Measurements from ENCODE around the gene LDLRAP1. TPM values are rescaled to one million over a fixed set of nuclear protein-coding genes. Genes with fewer than 3 reads are reported as not detected.

Gene LDLRAP1
- total and polyA plus RNA-seq, 2 of the 4 experiments (the other 2 are of a cell fraction), result 4.5 to 14.4 TPM

- H3K4me1 ChIP-seq (ENCODE audit: control insufficient read depth, insufficient read depth, low read length), result no peaks in the 10 kb centered on the region; the same call in 1 of the 2 replicates
- WGBS, 2 experiments (ENCODE audit: extremely low coverage in 2 of 2, insufficient read length in 1 of 2), result 71% methylated on average over 1 of the region's 6 CpGs; no CpG with 5 or more reads in 1 of the 2 experiments
- no peak overlapping the region for H2BK15ac ChIP-seq (ENCODE audit: low read depth, low read length)
- peaks cover 12% of the 10 kb centered on the region for H3K27me3 ChIP-seq (ENCODE audit: control insufficient read depth, insufficient read depth, low read length)
- no peak overlapping the region for H3K14ac ChIP-seq (replicated peaks; ENCODE audit: low read depth, low read length)
- no peaks in the 10 kb centered on the region for H3K79me1 ChIP-seq (ENCODE audit: low read depth in 1 of 2, low read length in 2 of 2)
- no peak overlapping the region for H3K4me2 ChIP-seq (ENCODE audit: low read depth, low read length)
- no TSS peak for BruUV-seq (replicated peaks)
- H3K23ac ChIP-seq (ENCODE audit: low read depth, low read length), result no peak overlapping the region
- DNase-seq (no peak), ATAC-seq (ENCODE audit: low read depth) (no peak)
- H3K36me3 ChIP-seq (ENCODE audit: control insufficient read depth, insufficient read depth, low read length), result no peaks in the 10 kb centered on the region
- dilution Hi-C loops (cut with HindIII; ENCODE audit: low sequenced_read_pairs, unreplicated experiment), result no loop called here
- H3K4ac ChIP-seq (ENCODE audit: low read depth, low read length), result no peak overlapping the region
- H3K27ac ChIP-seq (ENCODE audit: insufficient read depth, low read length), result no peak overlapping the region
- H2AFZ ChIP-seq (replicated peaks; ENCODE audit: low read length, poor library complexity), result no peak overlapping the region
- ChIA-PET CTCF (interaction anchor here (0.6 kb wide), 1 partner anchor 27 kb away, joined by 3 read pairs; no protein-coding TSS in a partner anchor), POLR2A (ENCODE audit: unreplicated experiment) (no interaction called here)
- H3K9ac ChIP-seq (ENCODE audit: low read depth, low read length), result no peak overlapping the region
- peaks cover 7% of the 10 kb centered on the region for H3K9me3 ChIP-seq (ENCODE audit: control insufficient read depth, insufficient read depth, low read length)
- no peak overlapping the region for H2BK120ac ChIP-seq (ENCODE audit: low read depth, low read length)
- no peak overlapping the region for H2AK9ac ChIP-seq (replicated peaks; ENCODE audit: low read depth, low read length, poor library complexity)
- no peak overlapping the region for H4K8ac ChIP-seq (ENCODE audit: low read depth in 2 of 2, low read length in 2 of 2)
- intact Hi-C loops (cut with micrococcal nuclease), result no loop called here
- H2BK20ac ChIP-seq (ENCODE audit: low read depth, low read length), result no peak overlapping the region
- in situ Hi-C loops (cut with MboI; ENCODE audit: low sequenced_read_pairs), result loop anchor here (25.0 kb wide), 1 partner anchor 103 kb away; the partner anchor contains the start of gene RHCE
- H3K9me1 ChIP-seq (ENCODE audit: insufficient read depth, low read length), result peaks cover 4% of the 10 kb centered on the region; the same call in 1 of the 2 replicates
- H4K5ac ChIP-seq (ENCODE audit: low read depth, low read length), result no peak overlapping the region
- no peak overlapping the region for H2BK5ac ChIP-seq (ENCODE audit: low read depth, low read length, poor library complexity, severe bottlenecking)
- no peak overlapping the region for H3K4me3 ChIP-seq (ENCODE audit: insufficient read depth, low read depth, low read length)
- TF ChIP-seq FOS (IDR thresholded peaks at IDR 0.05; ENCODE audit: low read depth, low read length) (no peak), CEBPB (IDR thresholded peaks at IDR 0.05; ENCODE audit: low read depth, low read length) (no peak), MAFK (IDR thresholded peaks at IDR 0.05; ENCODE audit: low read depth, low read length) (no peak), RCOR1 (IDR thresholded peaks at IDR 0.05; ENCODE audit: insufficient replicate concordance, low read length) (no peak), MAZ (IDR thresholded peaks at IDR 0.05; ENCODE audit: borderline replicate concordance, low read depth, low read length) (no peak), BHLHE40 (IDR thresholded peaks at IDR 0.05; ENCODE audit: low read depth, low read length) (no peak), MXI1 (IDR thresholded peaks at IDR 0.05; ENCODE audit: borderline replicate concordance, low read depth, low read length) (no peak), POLR2A (IDR thresholded peaks at IDR 0.05; ENCODE audit: low read depth, low read length) (no peak), CHD1 (IDR thresholded peaks at IDR 0.05; ENCODE audit: low read depth, low read length) (no peak), RAD21 (IDR thresholded peaks at IDR 0.05; ENCODE audit: low read length) (no peak), NFE2L2 (IDR thresholded peaks at IDR 0.05; ENCODE audit: low read depth, low read length) (no peak), SMC3 (IDR thresholded peaks at IDR 0.05; ENCODE audit: low read depth, low read length) (no peak), RFX5 (IDR thresholded peaks at IDR 0.05; ENCODE audit: low read depth, low read length) (no peak)
- TF ChIP-seq, protein P1, sequence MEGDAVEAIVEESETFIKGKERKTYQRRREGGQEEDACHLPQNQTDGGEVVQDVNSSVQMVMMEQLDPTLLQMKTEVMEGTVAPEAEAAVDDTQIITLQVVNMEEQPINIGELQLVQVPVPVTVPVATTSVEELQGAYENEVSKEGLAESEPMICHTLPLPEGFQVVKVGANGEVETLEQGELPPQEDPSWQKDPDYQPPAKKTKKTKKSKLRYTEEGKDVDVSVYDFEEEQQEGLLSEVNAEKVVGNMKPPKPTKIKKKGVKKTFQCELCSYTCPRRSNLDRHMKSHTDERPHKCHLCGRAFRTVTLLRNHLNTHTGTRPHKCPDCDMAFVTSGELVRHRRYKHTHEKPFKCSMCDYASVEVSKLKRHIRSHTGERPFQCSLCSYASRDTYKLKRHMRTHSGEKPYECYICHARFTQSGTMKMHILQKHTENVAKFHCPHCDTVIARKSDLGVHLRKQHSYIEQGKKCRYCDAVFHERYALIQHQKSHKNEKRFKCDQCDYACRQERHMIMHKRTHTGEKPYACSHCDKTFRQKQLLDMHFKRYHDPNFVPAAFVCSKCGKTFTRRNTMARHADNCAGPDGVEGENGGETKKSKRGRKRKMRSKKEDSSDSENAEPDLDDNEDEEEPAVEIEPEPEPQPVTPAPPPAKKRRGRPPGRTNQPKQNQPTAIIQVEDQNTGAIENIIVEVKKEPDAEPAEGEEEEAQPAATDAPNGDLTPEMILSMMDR (conservative IDR thresholded peaks at IDR 0.05; ENCODE audit: low read depth, low read length), result no peak
- TF ChIP-seq, protein P2, sequence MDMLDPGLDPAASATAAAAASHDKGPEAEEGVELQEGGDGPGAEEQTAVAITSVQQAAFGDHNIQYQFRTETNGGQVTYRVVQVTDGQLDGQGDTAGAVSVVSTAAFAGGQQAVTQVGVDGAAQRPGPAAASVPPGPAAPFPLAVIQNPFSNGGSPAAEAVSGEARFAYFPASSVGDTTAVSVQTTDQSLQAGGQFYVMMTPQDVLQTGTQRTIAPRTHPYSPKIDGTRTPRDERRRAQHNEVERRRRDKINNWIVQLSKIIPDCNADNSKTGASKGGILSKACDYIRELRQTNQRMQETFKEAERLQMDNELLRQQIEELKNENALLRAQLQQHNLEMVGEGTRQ (IDR thresholded peaks at IDR 0.05; ENCODE audit: low read depth, low read length), result no peak
- TF ChIP-seq, protein P3, sequence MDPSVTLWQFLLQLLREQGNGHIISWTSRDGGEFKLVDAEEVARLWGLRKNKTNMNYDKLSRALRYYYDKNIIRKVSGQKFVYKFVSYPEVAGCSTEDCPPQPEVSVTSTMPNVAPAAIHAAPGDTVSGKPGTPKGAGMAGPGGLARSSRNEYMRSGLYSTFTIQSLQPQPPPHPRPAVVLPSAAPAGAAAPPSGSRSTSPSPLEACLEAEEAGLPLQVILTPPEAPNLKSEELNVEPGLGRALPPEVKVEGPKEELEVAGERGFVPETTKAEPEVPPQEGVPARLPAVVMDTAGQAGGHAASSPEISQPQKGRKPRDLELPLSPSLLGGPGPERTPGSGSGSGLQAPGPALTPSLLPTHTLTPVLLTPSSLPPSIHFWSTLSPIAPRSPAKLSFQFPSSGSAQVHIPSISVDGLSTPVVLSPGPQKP (IDR thresholded peaks at IDR 0.05; ENCODE audit: borderline replicate concordance, low read depth, low read length), result no peak
- no peak overlapping the region for H4K91ac ChIP-seq (ENCODE audit: insufficient read depth, low read depth, low read length)
- no peak overlapping the region for H2AK5ac ChIP-seq (ENCODE audit: low read depth, low read length)
- H3K18ac ChIP-seq (ENCODE audit: low read depth, low read length), result no peak overlapping the region
- H4K20me1 ChIP-seq (ENCODE audit: insufficient read depth, low read length), result no peaks in the 10 kb centered on the region
- no peak overlapping the region for H3K56ac ChIP-seq (ENCODE audit: extremely low read depth, insufficient read depth, low read length)
These were observed 28.4 kb upstream of the LDLRAP1 start for GRCh38 chr1:25515033-25515432.
